NCI-H2196 (cell line): ENCODE measurements around the gene SLITRK5.

ENCODE experiments used
- DNase-seq: peaks from one replicate; lab custom pipeline; 2025; ENCODE audit not compliant: unreplicated experiment; lab: John Stamatoyannopoulos, UW

SLITRK5 gene

GRCh38 chr13:87712012-87712411, 40.8 kb downstream of the SLITRK5 start:
- DNase-seq, result no peak
